ENCODE results near the gene FUT3.
"Not testable (repeated sequence)": the region's sequence is repeated elsewhere in the genome, so short reads cannot be mapped to it uniquely, and the experiment has no call there.

Gene FUT3

GRCh38 chr19:5884065-5884811, 33.0 kb upstream of the FUT3 start:
- DNase-seq; in situ Hi-C loops (cut with MboI; ENCODE audit: low pct_unique_long_range_greater_than_20kb, low sequenced_read_pairs): not testable (repeated sequence)

GRCh38 chr19:5883157-5883873, 32.1 kb upstream of the FUT3 start:
- in situ Hi-C loops (cut with MboI; ENCODE audit: low pct_unique_long_range_greater_than_20kb, low sequenced_read_pairs); DNase-seq: not testable (repeated sequence)

- in situ Hi-C loops (cut with MboI; ENCODE audit: low pct_unique_long_range_greater_than_20kb, low sequenced_read_pairs): no loop called here
- DNase-seq: no peak
Measured at GRCh38 chr19:5882421-5882968, 31.2 kb upstream of the FUT3 start.

GRCh38 chr19:5881543-5882299, 30.5 kb upstream of the FUT3 start:
- no peak for DNase-seq
- in situ Hi-C loops (cut with MboI; ENCODE audit: low pct_unique_long_range_greater_than_20kb, low sequenced_read_pairs): no loop called here

GRCh38 chr19:5880604-5881078, 29.4 kb upstream of the FUT3 start:
- in situ Hi-C loops (cut with MboI; ENCODE audit: low pct_unique_long_range_greater_than_20kb, low sequenced_read_pairs): no loop called here
- DNase-seq: no peak

GRCh38 chr19:5880196-5880595, 28.9 kb upstream of the FUT3 start:
- DNase-seq: no peak
- in situ Hi-C loops (cut with MboI; ENCODE audit: low pct_unique_long_range_greater_than_20kb, low sequenced_read_pairs): no loop called here

- no peak for DNase-seq
- in situ Hi-C loops (cut with MboI; ENCODE audit: low pct_unique_long_range_greater_than_20kb, low sequenced_read_pairs): no loop called here
Measured at GRCh38 chr19:5877882-5878281, 26.6 kb upstream of the FUT3 start.

GRCh38 chr19:5877427-5877826, 26.2 kb upstream of the FUT3 start:
- in situ Hi-C loops (cut with MboI; ENCODE audit: low pct_unique_long_range_greater_than_20kb, low sequenced_read_pairs): no loop called here

GRCh38 chr19:5874496-5874895, 23.2 kb upstream of the FUT3 start:
- in situ Hi-C loops (cut with MboI; ENCODE audit: low pct_unique_long_range_greater_than_20kb, low sequenced_read_pairs); DNase-seq: not testable (repeated sequence)

More at GRCh38 chr19:5877427-5877826, 26.2 kb upstream of the FUT3 start:
- DNase-seq: no peak

GRCh38 chr19:5873617-5874199, 22.5 kb upstream of the FUT3 start:
- no peak for DNase-seq
- in situ Hi-C loops (cut with MboI; ENCODE audit: low pct_unique_long_range_greater_than_20kb, low sequenced_read_pairs): no loop called here

GRCh38 chr19:5870986-5871394, 19.7 kb upstream of the FUT3 start:
- in situ Hi-C loops (cut with MboI; ENCODE audit: low pct_unique_long_range_greater_than_20kb, low sequenced_read_pairs): no loop called here
- DNase-seq: no peak

- DNase-seq: no peak
Measured at GRCh38 chr19:5867201-5868136, 16.2 kb upstream of the FUT3 start.

GRCh38 chr19:5865772-5866171, 14.5 kb upstream of the FUT3 start:
- no peak for DNase-seq
- in situ Hi-C loops (cut with MboI; ENCODE audit: low pct_unique_long_range_greater_than_20kb, low sequenced_read_pairs): no loop called here

More at GRCh38 chr19:5867201-5868136, 16.2 kb upstream of the FUT3 start:
- in situ Hi-C loops (cut with MboI; ENCODE audit: low pct_unique_long_range_greater_than_20kb, low sequenced_read_pairs): no loop called here

- in situ Hi-C loops (cut with MboI; ENCODE audit: low pct_unique_long_range_greater_than_20kb, low sequenced_read_pairs): no loop called here
- DNase-seq: no peak
Measured at GRCh38 chr19:5864725-5865486, 13.7 kb upstream of the FUT3 start.

- no peak for DNase-seq
- in situ Hi-C loops (cut with MboI; ENCODE audit: low pct_unique_long_range_greater_than_20kb, low sequenced_read_pairs): no loop called here
Measured at GRCh38 chr19:5864013-5864720, 12.9 kb upstream of the FUT3 start.

GRCh38 chr19:5863030-5863665, 11.9 kb upstream of the FUT3 start:
- DNase-seq: no peak
- in situ Hi-C loops (cut with MboI; ENCODE audit: low pct_unique_long_range_greater_than_20kb, low sequenced_read_pairs): no loop called here
